Glutamatergic neuron (in vitro differentiated cells): ENCODE results near the gene MAOA. TPM values are rescaled to one million over a fixed set of nuclear protein-coding genes. Genes with fewer than 3 reads are reported as not detected.
"Not testable (repeated sequence)": the region's sequence is repeated elsewhere in the genome, so short reads cannot be mapped to it uniquely, and the experiment has no call there.

Source experiments
- DNase-seq: peaks from one replicate; pipeline ENCODE4 v3.0.0; 2022
- H3K27ac Mint-ChIP-seq: one replicate; pipeline ENCODE4 v1.8.0; 2020; ENCODE audit warnings: mild to moderate bottlenecking, mixed read lengths, inconsistent platforms; ENCODE audit not compliant: unreplicated experiment
- H3K27me3 Mint-ChIP-seq: one replicate; pipeline ENCODE4 v1.8.0; 2020; ENCODE audit warnings: mild to moderate bottlenecking, moderate library complexity, mixed read lengths, inconsistent platforms; ENCODE audit not compliant: unreplicated experiment
- H3K36me3 Mint-ChIP-seq: one replicate; pipeline ENCODE4 v1.8.0; 2020; ENCODE audit warnings: mild to moderate bottlenecking, mixed read lengths, inconsistent platforms; ENCODE audit not compliant: unreplicated experiment
- H3K4me1 Mint-ChIP-seq: one replicate; pipeline ENCODE4 v1.8.0; 2020; ENCODE audit warnings: mild to moderate bottlenecking, low read depth, mixed read lengths, inconsistent platforms; ENCODE audit not compliant: unreplicated experiment
- H3K4me3 Mint-ChIP-seq: one replicate; pipeline ENCODE4 v1.8.0; 2020; ENCODE audit warnings: mild to moderate bottlenecking, mixed read lengths, inconsistent platforms; ENCODE audit not compliant: unreplicated experiment
- H3K9me3 Mint-ChIP-seq: one replicate; pipeline ENCODE4 v1.8.0; 2020; ENCODE audit warnings: mild to moderate bottlenecking, moderate library complexity, mixed read lengths, inconsistent platforms; ENCODE audit not compliant: unreplicated experiment
- CTCF ChIP-seq: fragments of 200-600 bp; sonication (generic); IDR thresholded peaks from one replicate; pipeline ENCODE4 v1.5.0; 2021; ENCODE audit not compliant: partially characterized antibody, unreplicated experiment
- total RNA-seq: library from RNA; stranded (reverse); fragmentation: NEBNext Ultra II Directional; extraction: Animal tissue kit (Norgen Biotek cat#: 25700); gene quantifications from one replicate; pipeline ENCODE4 v1.2.1, GENCODE V29; 2021; ENCODE audit not compliant: unreplicated experiment

MAOA gene
- total RNA-seq, 1 donor from 2014 or later = 2.7 TPM

- peaks cover 2% of the 10 kb centered on the region for H3K9me3 Mint-ChIP-seq
- H3K27ac Mint-ChIP-seq = no peak overlapping the region
- DNase-seq = no peak
- H3K4me3 Mint-ChIP-seq = no peak overlapping the region
- H3K36me3 Mint-ChIP-seq = no peaks in the 10 kb centered on the region
- no peaks in the 10 kb centered on the region for H3K4me1 Mint-ChIP-seq
- no peak for TF ChIP-seq CTCF
- H3K27me3 Mint-ChIP-seq = no peaks in the 10 kb centered on the region
Observed at GRCh38 chrX:43718546-43718945, 62.4 kb downstream of the MAOA start.

- no peaks in the 10 kb centered on the region for H3K36me3 Mint-ChIP-seq
- H3K9me3 Mint-ChIP-seq = peaks cover 2% of the 10 kb centered on the region
- H3K27me3 Mint-ChIP-seq = no peaks in the 10 kb centered on the region
- no peak overlapping the region for H3K4me3 Mint-ChIP-seq
- no peak for TF ChIP-seq CTCF
- no peak overlapping the region for H3K27ac Mint-ChIP-seq
- H3K4me1 Mint-ChIP-seq = no peaks in the 10 kb centered on the region
- no peak for DNase-seq
Observed at GRCh38 chrX:43718956-43719355, 62.9 kb downstream of the MAOA start.

GRCh38 chrX:43720082-43720481 lies 64.0 kb downstream of the MAOA start:
- Mint-ChIP-seq H3K27ac (no peak overlapping the region), H3K27me3 (peaks cover 2% of the 10 kb centered on the region), H3K36me3 (no peaks in the 10 kb centered on the region), H3K4me3 (no peak overlapping the region), H3K4me1 (no peaks in the 10 kb centered on the region), H3K9me3 (peaks cover 2% of the 10 kb centered on the region)
- DNase-seq = no peak
- no peak for TF ChIP-seq CTCF

GRCh38 chrX:43720961-43721360 lies 64.9 kb downstream of the MAOA start:
- H3K36me3 Mint-ChIP-seq = no peaks in the 10 kb centered on the region
- H3K27me3 Mint-ChIP-seq = peaks cover 2% of the 10 kb centered on the region
- no peak overlapping the region for H3K27ac Mint-ChIP-seq
- H3K4me1 Mint-ChIP-seq = no peaks in the 10 kb centered on the region
- peaks cover 2% of the 10 kb centered on the region for H3K9me3 Mint-ChIP-seq
- no peak overlapping the region for H3K4me3 Mint-ChIP-seq
- no peak for DNase-seq
- TF ChIP-seq CTCF = no peak

- H3K4me3 Mint-ChIP-seq, H3K27me3 Mint-ChIP-seq, DNase-seq, H3K9me3 Mint-ChIP-seq, H3K27ac Mint-ChIP-seq, H3K4me1 Mint-ChIP-seq, H3K36me3 Mint-ChIP-seq: not testable (repeated sequence)
Observed at GRCh38 chrX:43725227-43725626, 69.1 kb downstream of the MAOA start.

GRCh38 chrX:43727254-43727653 lies 71.2 kb downstream of the MAOA start:
- not testable (repeated sequence) for H3K4me3 Mint-ChIP-seq, H3K27ac Mint-ChIP-seq, DNase-seq, H3K36me3 Mint-ChIP-seq, H3K4me1 Mint-ChIP-seq, H3K9me3 Mint-ChIP-seq, H3K27me3 Mint-ChIP-seq
